GM10248 (cell line): ENCODE measurements around the gene SLC6A11.

ENCODE experiments used
- CTCF ChIA-PET: fragments of 300-600 bp; sonication (Branson Sonifier 250); formaldehyde crosslinking; extraction: SDS; loops from one replicate; lab custom pipeline; 2021; ENCODE audit warnings: antibody characterized with exemption; lab: Yijun Ruan, JAX
- POLR2A ChIA-PET: fragments of 350-650 bp; sonication (Branson Sonifier 250); formaldehyde crosslinking; extraction: SDS; loops from one replicate; lab custom pipeline; 2020; ENCODE audit warnings: antibody characterized with exemption; lab: Yijun Ruan, JAX
- DNase-seq: peaks from one replicate; pipeline ENCODE4 v3.0.0; 2012; ENCODE audit errors: extremely low spot score
- TF ChIP-seq, protein P1 (sequence below): IDR thresholded peaks from 2 replicates; pipeline ENCODE4 v1.5.1; 2012; ENCODE audit warnings: mild to moderate bottlenecking, low read depth; ENCODE audit errors: extremely low read depth, missing control alignments, control extremely low read depth

Gene SLC6A11

DNA sequence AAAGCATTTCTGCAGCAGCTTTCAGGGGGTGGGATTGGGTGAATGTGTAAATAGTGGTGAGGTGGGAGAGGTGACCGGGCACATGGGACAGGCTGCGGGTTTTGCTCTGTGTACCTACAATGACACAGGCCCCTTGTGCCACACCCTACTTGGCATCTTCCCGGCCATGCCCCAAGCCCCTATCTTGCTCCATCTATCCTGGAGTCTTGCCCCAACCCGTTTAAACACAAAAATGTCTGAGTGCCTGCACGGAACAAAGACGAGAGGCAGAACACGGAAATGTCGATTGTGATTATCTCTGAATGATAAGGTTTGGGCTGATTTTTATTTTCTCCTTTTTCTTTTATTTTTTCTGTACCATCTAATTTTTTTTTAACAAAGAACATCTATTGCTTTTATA lies 130.5 kb downstream of the SLC6A11 start:
- DNase-seq = no peak
- ChIA-PET POLR2A (no interaction called here), CTCF (interaction anchor here (0.7 to 4.1 kb wide), 18 partner anchors 7 to 388 kb away, joined by 3 to 24 read pairs (median 4); no protein-coding TSS in a partner anchor)
- TF ChIP-seq, protein P1, sequence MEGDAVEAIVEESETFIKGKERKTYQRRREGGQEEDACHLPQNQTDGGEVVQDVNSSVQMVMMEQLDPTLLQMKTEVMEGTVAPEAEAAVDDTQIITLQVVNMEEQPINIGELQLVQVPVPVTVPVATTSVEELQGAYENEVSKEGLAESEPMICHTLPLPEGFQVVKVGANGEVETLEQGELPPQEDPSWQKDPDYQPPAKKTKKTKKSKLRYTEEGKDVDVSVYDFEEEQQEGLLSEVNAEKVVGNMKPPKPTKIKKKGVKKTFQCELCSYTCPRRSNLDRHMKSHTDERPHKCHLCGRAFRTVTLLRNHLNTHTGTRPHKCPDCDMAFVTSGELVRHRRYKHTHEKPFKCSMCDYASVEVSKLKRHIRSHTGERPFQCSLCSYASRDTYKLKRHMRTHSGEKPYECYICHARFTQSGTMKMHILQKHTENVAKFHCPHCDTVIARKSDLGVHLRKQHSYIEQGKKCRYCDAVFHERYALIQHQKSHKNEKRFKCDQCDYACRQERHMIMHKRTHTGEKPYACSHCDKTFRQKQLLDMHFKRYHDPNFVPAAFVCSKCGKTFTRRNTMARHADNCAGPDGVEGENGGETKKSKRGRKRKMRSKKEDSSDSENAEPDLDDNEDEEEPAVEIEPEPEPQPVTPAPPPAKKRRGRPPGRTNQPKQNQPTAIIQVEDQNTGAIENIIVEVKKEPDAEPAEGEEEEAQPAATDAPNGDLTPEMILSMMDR = no peak

DNA sequence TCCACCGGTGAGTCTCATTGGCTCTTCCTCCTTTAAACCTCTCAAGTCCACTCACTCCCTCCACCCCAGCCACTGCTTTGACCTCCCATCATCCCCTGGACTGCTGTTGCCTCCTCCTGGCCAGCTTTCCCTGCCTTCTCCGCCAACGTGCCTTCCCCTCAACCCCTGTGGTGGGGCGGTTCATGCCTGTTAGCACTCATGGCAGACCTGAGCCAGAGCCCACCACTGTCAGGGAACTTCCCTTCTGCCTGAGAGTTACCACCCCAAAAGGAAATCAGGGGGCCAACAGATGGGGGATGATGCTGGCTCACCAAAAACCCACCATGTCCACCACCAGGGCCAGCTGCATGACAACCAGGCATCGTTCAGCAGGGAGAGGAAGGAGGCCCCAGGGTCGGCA lies 132.3 kb downstream of the SLC6A11 start:
- DNase-seq = no peak
- ChIA-PET POLR2A (no interaction called here), CTCF (interaction anchor here (1.1 kb wide), 1 partner anchor 8 kb away, joined by 3 read pairs; no protein-coding TSS in a partner anchor)
- TF ChIP-seq, protein P1 = no peak

DNA sequence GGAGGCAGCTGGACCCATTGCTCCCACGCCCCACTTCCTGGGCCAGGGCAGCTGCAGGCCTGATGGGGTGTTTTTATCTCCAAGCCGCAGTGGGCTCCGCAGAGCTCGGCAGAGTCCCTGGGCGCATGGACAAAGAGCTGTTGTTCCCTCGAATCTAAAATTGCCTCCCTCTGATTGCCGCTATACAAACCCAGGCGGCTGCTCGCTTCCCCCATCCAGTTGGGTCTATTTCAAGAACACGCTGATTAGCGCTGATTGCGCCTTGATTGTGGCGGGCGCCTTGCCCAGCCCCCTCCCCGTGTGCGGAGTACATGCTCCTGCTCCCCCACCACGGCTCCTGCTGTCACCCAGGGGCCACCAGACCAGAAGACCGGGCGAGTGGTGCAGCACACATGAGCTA lies 133.2 kb downstream of the SLC6A11 start:
- TF ChIP-seq, protein P1 = no peak
- CTCF ChIA-PET = interaction anchor here (1.1 to 1.5 kb wide), 2 partner anchors 9 to 111 kb away, joined by 3 to 4 read pairs; no protein-coding TSS in a partner anchor
- DNase-seq = no peak
- POLR2A ChIA-PET = no interaction called here

DNA sequence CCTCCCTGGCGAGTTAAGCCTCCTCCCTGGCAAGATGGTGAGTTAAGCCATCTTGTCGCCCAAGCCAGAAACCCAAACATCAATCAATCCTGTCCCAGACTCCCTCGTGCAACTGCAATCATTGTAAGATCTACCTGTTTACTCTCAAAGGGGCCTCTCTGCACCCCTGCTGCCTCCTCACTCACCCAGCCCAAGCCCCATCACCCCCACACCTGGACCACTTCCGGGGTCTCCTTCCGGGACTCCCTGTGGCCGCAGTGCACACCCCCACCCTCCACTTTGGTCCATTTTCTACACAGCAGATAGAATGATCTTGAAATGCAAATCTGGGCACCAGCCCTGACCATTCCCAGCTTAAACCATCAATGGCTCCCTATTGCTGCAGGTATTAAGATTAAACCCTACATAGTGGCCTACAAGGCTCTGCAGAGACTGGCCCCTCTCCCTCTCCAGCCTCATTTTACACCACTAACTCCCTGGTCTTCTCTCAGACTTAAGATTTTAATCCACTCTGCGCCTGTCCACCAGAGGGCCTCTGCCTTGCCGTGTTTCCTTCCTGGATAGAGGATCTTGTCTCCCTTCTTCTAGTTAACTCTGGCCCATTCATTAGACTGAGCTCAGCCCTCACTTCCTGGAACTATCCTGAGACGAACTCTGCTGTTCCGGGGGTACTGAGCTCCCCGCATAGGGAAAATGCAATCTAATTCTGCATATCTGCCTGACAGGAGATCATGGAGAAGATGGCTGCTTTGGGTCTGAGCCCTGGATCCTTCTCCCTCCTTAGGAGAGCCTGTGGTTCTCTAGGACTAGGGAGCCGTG lies 134.7 kb downstream of the SLC6A11 start:
- peak; percentile 30 for DNase-seq
- ChIA-PET CTCF (no interaction called here), POLR2A (no interaction called here)
- TF ChIP-seq, protein P1 = peak; percentile 22

DNA sequence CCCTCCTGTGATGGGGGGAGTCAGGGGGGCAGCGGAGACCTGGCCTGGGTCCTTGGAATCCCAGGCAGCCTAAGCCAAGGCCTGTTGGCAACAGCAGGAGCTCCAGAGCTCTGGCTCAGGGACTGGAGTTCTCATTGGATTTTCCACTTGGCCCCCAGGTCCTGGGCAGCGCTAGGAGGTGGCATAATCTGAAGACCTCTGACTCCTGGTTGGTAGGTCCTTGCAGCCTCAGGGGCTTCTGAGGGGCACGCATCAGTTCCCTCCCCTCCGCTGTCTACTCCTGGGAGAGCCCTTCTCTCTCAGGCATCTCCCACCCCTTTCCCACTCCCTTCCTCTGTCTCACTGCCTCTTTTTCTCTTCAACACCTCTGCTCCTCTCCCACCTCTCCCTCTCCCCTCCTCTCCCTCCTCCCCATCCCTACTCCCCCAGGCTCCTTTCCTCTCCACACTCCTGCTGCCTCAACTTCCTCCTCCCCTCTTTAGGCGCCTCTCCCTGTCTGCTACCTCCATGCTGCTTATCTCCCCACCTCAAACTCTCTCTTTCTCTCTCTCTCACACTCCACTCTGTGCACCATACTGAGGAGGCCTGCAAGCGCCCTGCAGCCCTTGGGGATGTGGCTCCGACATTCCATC lies 135.4 kb downstream of the SLC6A11 start:
- TF ChIP-seq, protein P1 = no peak
- CTCF ChIA-PET = no interaction called here
- POLR2A ChIA-PET = no interaction called here
- no peak for DNase-seq

DNA sequence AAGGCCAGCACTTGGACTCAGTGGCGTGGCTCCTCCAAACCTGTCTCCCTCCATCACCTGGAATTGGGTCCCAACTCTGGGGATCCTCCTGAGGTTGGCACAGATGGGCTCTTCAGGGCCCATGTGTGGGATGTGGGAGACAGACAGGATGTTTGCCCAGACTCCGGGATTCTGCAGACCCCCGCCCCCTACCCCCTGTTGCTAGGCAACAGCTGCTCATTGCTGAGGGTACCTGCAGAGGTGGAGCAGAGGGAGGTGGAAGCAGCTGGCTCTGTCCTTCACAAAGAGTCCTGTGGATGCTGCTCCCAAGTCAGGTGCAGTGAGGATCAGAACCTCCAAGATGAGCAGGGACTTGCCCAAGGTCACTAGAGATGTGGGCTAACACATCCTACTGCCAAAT lies 136.5 kb downstream of the SLC6A11 start:
- no peak for DNase-seq
- ChIA-PET POLR2A (no interaction called here), CTCF (interaction anchor here (1.6 to 2.4 kb wide), 2 partner anchors 7 to 11 kb away, joined by 4 to 9 read pairs; no protein-coding TSS in a partner anchor)
- TF ChIP-seq, protein P1 = no peak
